K562 (cell line): ENCODE measurements around the gene PRDX2. TPM values are rescaled to one million over a fixed set of nuclear protein-coding genes. Genes with fewer than 3 reads are reported as not detected.

Experiments used
- DDX20 ChIP-seq: fragments of 450-650 bp; IDR thresholded peaks from 2 replicates; pipeline ENCODE4 v1.6.1; 2016; ENCODE audit warnings: missing genetic modification characterization, low read depth, mild to moderate bottlenecking, missing compliant biosample characterization, moderate library complexity
- ELK1 ChIP-seq: sonication (generic); formaldehyde crosslinking; IDR thresholded peaks from 2 replicates; pipeline ENCODE4 v1.8.1; 2022; ENCODE audit warnings: missing genetic modification reagents
- EWSR1 ChIP-seq: fragments of 450-650 bp; IDR thresholded peaks from 2 replicates; pipeline ENCODE4 v1.6.1; 2018; ENCODE audit warnings: borderline replicate concordance, mild to moderate bottlenecking, low read depth, moderate library complexity; ENCODE audit not compliant: partially characterized antibody
- FOS ChIP-seq: IDR thresholded peaks from 3 replicates; pipeline ENCODE4 v1.6.1; 2011; ENCODE audit not compliant: insufficient read length; ENCODE audit errors: extremely low read depth
- FOXK2 ChIP-seq, 2 experiments: fragments of 450-650 bp; IDR thresholded peaks in 1 of 2; conservative IDR thresholded peaks in 1 of 2; 2 replicates each; pipeline ENCODE4 v1.6.1; 2016; ENCODE audit warnings: low read depth in 2 of 2, mild to moderate bottlenecking in 1 of 2
- JUNB ChIP-seq: fragments of 450-650 bp; formaldehyde crosslinking; conservative IDR thresholded peaks from 2 replicates; pipeline ENCODE4 v1.4.0; 2020; ENCODE audit warnings: mild to moderate bottlenecking
- KLF10 ChIP-seq: fragments of 250-450 bp; sonication (Bioruptor Pico); IDR thresholded peaks from 2 replicates; pipeline ENCODE4 v1.6.1; 2021; ENCODE audit warnings: matching md5 sums
- POLR2G ChIP-seq: fragments of 200-400 bp; formaldehyde crosslinking; IDR thresholded peaks from 2 replicates; pipeline ENCODE4 v1.6.1; 2017; ENCODE audit warnings: low read depth, mild to moderate bottlenecking, antibody characterized with exemption, low read length, moderate library complexity
- REST ChIP-seq, 2 experiments: fragments of 450-650 bp; formaldehyde crosslinking in 1 of 2; IDR thresholded peaks; 2 replicates each; pipeline versions ENCODE4 v1.4.0 to v1.6.1; 2014 to 2020; ENCODE audit warnings: mild to moderate bottlenecking in 2 of 2, borderline replicate concordance in 1 of 2, low read depth in 1 of 2
- SMARCB1 ChIP-seq: IDR thresholded peaks from 2 replicates; pipeline ENCODE4 v1.6.1; 2011; ENCODE audit warnings: improper control_type of control experiment, low read depth; ENCODE audit not compliant: insufficient read length
- TBL1XR1 ChIP-seq, 2 experiments: IDR thresholded peaks; 2 replicates each; pipeline ENCODE4 v1.6.1; 2012; ENCODE audit warnings: improper control_type of control experiment in 2 of 2, low read length in 2 of 2, mild to moderate bottlenecking in 1 of 2
- TCF7 ChIP-seq: sonication (generic); IDR thresholded peaks from 2 replicates; pipeline ENCODE4 v1.6.1; 2016; ENCODE audit warnings: antibody characterized with exemption, borderline replicate concordance
- TGIF2 ChIP-seq: sonication (generic); formaldehyde crosslinking; IDR thresholded peaks from 2 replicates; pipeline ENCODE4 v1.8.1; 2022; ENCODE audit warnings: mild to moderate bottlenecking, missing genetic modification reagents, moderate library complexity
- ZBTB9 ChIP-seq: fragments of 450-650 bp; formaldehyde crosslinking; IDR thresholded peaks from 2 replicates; pipeline ENCODE4 v1.4.0; 2020; ENCODE audit warnings: mild to moderate bottlenecking, moderate library complexity
- ZNF124 ChIP-seq: sonication (generic); formaldehyde crosslinking; IDR thresholded peaks from 2 replicates; pipeline ENCODE4 v1.8.1; 2022; ENCODE audit warnings: missing genetic modification reagents
- polyA plus RNA-seq, 8 experiments: library from polyadenylated mRNA; depleted of rRNA in 4 of 8; stranded (reverse) in 5 of 8; unstranded in 3 of 8; fragments of >200 nt; fragmentation: Nextera tagmentation in 2 of 8; fragmentation: Illumina TruSeq in 1 of 8; extraction: Ambion mirVana in 2 of 8; extraction: Trizol in 1 of 8; gene quantifications; 2 replicates each; pipeline versions ENCODE4 v1.2.1 to v1.2.3, GENCODE V29; 2011 to 2014; ENCODE audit warnings: inconsistent platforms in 1 of 8, missing spikeins in 1 of 8
- total RNA-seq, 7 experiments: library from RNA; depleted of rRNA in 6 of 7; stranded (reverse); fragments of >200 nt in 6 of 7; fragmentation: Illumina TruSeq in 2 of 7; extraction: Trizol in 2 of 7; gene quantifications; 2 replicates each; pipeline versions ENCODE4 v1.2.1 to v1.2.3, GENCODE V29; 2011 to 2021; ENCODE audit warnings: low replicate concordance in 1 of 7

Gene PRDX2
- total and polyA plus RNA-seq, 9 of the 15 experiments (the other 6 are each of a cell fraction or from before 2014, with no cell fraction given): 206 to 1,183 (median 415) TPM

- TF ChIP-seq FOXK2 (conservative IDR thresholded peaks at IDR 0.05 in 1 of 2, IDR thresholded peaks at IDR 0.05 in 1 of 2; ENCODE audit: low read depth in 2 of 2) (no peak), REST (IDR thresholded peaks at IDR 0.05; ENCODE audit: borderline replicate concordance) (no peak), REST (CRISPR knock-in tag; IDR thresholded peaks at IDR 0.05; ENCODE audit: low read depth) (peak; percentile 87), ZBTB9 (CRISPR knock-in tag) (peak; percentile 85), KLF10 (CRISPR knock-in tag) (no peak), FOS (peak; percentile 9), ZNF124 (no peak), ELK1 (no peak), SMARCB1 (no peak), EWSR1 (no peak), DDX20 (tag) (no peak), TCF7 (peak; percentile 45; the same call in 1 of the 2 replicates), TBL1XR1 (IDR thresholded peaks at IDR 0.05; ENCODE audit: low read length in 2 of 2) (peak; percentile 9 to 97; a peak in 3 of 4 replicates), JUNB (CRISPR knock-in tag) (0 out of 2 replicates have a peak, but pooled peaks have one; percentile 23), POLR2G (peak; percentile 99), TGIF2 (CRISPR knock-in tag) (peak; percentile 92; the same call in 1 of the 2 replicates)
These were observed 10.1 kb downstream of the PRDX2 start, which contains the start of gene JUNB (continued) for GRCh38 chr19:12791345-12792050.
